Astrocyte (in vitro differentiated cells and primary cell): ENCODE data around the gene FAM210A.

Experiments used
- CTCF ChIP-seq: IDR thresholded peaks from 2 replicates; pipeline ENCODE4 v1.5.1; 2011; ENCODE audit warnings: low read depth, mild to moderate bottlenecking, inconsistent platforms, low read length, moderate library complexity; ENCODE audit not compliant: insufficient read depth
- EZH2 ChIP-seq: IDR thresholded peaks from 2 replicates; pipeline ENCODE4 v1.6.1; 2012; ENCODE audit warnings: mild to moderate bottlenecking, low read length, inconsistent platforms; ENCODE audit not compliant: insufficient read depth

- TF ChIP-seq CTCF: no peak
- TF ChIP-seq EZH2: no peak
Measured at GRCh38 chr18:13660510-13660909, 65.8 kb downstream of the FAM210A start.
